Limb (tissue), 2 donors: Measurements from ENCODE around the gene NCAPH2.
A peak's percentile ranks its signal among the peaks of the same experiment; 100 is the strongest.
"Not testable (repeated sequence)": the region's sequence is repeated elsewhere in the genome, so short reads cannot be mapped to it uniquely, and the experiment has no call there.

Experiments
- DNase-seq, 2 donors: peaks; one replicate each; pipeline ENCODE4 v3.0.0-alpha.2; 2016; ENCODE audit errors: extremely low spot score in 2 of 2

NCAPH2 gene

GRCh38 chr22:50517495-50518260, 9.7 kb downstream of the NCAPH2 start:
- no peak for DNase-seq

- no peak for DNase-seq
Measured at GRCh38 chr22:50518606-50519005, 10.6 kb downstream of the NCAPH2 start.

DNA sequence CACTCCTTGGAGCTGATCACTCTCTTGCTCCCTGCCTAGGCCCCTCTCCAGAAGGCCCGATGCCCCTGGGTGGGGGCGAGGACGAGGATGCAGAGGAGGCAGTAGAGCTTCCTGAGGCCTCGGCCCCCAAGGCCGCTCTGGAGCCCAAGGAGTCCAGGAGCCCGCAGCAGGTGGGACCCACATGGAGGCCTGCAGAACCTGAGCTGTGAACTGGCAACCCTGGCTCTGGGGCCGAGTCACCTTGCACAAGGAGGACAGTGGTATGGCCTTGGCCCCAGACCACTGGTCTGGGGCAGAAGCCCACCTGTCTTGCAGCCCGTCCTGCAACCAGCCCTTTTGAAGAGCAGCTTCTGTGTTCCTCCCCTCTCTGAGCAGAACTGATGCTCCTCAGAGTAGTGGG, 11.1 kb downstream of the NCAPH2 start:
- DNase-seq: no peak

DNA sequence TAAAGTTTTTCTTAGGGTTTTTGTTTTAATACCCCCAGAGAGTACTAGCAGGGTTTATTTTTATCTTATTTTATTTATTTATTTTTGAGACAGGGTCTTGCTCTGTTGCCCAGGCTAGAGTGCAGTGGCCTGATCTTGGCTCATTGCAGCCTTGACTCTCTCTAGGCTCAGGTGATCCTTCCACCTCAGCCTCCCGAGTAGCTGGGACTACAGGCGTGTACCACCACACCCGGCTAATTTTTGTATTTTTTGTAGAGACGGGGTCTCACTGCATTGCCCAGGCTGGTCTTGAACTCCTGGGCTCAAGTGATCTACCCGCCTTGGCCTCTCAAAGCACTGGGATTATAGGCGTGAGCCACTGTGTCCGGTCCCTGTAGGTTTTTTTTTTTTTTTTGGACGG, 12.2 kb downstream of the NCAPH2 start:
- DNase-seq: not testable (repeated sequence)

DNA sequence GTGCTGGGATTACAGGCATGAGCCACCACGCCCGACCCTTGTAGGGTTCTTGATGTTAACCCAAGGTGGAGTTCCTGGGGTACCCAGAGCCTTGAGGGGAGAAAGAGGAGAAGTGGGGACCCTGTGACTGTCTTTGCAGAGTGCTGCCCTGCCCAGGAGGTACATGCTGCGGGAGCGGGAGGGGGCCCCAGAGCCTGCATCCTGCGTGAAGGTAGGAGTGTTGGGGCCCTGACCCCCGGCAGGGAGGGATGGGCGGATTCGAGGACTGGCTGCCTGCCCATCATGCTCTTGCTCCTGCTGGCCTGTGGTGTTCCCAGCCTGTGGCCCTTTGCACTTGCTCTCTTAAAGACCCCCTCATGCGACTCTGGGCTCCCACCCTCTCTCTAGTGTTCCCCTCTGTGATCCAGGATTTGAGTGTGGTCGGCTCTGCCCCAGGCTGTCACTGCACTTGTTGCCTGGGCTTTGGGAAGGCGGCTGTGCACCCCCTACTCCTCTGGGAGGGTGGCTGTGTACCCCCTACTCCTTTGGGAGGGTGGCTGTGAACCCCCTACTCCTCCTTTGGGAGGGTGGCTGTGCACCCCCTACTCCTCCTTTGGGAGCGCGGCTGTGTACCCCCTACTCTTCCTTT, 12.9 kb downstream of the NCAPH2 start:
- DNase-seq: no peak

GRCh38 chr22:50521710-50522109, 13.7 kb downstream of the NCAPH2 start:
- DNase-seq: no peak

DNA sequence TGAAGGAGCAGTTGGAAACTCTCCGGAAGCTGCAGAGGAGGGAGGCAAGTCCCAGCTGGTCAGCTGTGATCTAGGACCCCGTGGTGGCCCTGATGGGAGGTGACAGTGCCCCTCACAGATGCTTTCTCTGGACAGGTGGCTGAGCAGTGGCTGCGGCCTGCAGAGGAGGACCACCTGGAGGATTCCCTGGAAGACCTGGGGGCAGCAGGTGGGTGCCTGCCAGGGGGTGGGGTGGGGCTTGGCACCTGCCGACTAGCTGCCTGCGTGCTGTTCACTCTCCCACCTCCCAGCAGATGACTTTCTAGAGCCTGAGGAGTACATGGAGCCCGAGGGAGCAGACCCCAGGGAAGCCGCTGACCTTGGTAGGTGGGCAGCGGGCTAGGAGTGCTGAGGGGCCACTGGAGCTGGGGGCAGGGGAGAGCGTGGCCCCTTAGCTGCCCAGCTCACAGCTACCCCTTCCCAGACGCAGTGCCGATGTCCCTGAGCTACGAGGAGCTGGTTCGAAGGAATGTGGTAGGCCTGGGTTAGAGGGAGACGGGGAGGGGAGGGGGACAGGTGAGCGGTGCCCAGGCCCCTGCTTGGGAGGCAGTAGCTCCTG, 14.3 kb downstream of the NCAPH2 start:
- no peak for DNase-seq

- no peak for DNase-seq
Measured at GRCh38 chr22:50522806-50523438, 14.9 kb downstream of the NCAPH2 start.

GRCh38 chr22:50523458-50523805, 15.4 kb downstream of the NCAPH2 start:
- no peak for DNase-seq

- DNase-seq: no peak
Measured at GRCh38 chr22:50523806-50524675, 16.0 kb downstream of the NCAPH2 start.

GRCh38 chr22:50524676-50525103, 16.7 kb downstream of the NCAPH2 start:
- DNase-seq: no peak

DNA sequence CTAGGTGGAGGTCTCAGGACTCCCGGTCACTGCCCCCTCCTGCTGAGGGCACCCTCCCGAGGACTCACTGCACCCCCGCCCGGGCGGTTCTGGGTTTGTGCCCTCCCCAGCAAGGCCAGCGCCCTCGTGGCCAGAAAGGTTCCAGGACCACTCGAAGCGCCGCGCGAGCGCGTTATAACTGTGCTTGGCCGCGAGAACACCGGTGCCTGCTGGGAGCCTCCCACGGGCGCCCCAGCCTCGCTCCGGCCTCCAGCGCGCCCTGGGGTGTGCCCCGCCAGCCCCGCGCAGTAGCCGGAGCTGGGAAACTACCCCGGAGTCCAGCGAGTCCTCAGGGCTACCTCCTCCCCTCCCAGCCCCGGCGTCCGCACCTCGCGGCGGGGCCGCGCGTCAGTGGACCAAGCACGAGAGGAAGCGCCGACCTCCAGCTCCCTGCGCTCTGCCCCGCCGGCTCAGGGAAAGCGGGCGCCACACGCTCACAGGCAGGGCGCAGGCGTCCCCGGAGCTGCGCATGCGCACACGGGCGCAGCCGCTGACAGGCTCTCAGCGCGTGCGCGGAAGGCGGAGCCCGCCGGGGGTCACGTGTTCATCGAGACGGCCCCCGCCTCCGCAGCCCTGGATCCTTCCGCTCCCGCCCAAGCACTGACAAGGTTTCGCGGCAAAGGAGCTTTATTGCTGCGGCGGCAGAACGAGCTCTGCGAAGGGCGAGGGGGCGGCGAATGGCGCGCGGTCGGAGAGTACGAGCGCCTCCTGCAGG, 17.3 kb downstream of the NCAPH2 start, which contains the start of gene SCO2:
Gene SCO2, minus strand, starts transcription at position 495 of the 754 bp plus-strand sequence. CDS start 1,187 bp downstream, outside the sequence.
- DNase-seq: peak; percentile 98 to 99

DNA sequence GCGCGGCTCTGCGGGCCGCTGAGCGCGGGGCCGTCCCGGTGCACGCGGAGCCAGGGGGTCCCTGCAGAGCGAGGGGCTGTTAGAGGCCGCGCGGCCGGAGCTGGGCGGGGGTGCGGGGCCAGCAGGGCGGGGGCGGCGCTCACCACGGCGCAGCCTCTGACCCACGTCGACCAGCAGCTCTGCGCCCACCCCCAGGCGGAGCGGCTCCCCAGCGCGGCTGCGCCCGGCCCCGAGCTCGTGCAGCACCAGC, 17.8 kb downstream of the NCAPH2 start:
- no peak for DNase-seq

DNA sequence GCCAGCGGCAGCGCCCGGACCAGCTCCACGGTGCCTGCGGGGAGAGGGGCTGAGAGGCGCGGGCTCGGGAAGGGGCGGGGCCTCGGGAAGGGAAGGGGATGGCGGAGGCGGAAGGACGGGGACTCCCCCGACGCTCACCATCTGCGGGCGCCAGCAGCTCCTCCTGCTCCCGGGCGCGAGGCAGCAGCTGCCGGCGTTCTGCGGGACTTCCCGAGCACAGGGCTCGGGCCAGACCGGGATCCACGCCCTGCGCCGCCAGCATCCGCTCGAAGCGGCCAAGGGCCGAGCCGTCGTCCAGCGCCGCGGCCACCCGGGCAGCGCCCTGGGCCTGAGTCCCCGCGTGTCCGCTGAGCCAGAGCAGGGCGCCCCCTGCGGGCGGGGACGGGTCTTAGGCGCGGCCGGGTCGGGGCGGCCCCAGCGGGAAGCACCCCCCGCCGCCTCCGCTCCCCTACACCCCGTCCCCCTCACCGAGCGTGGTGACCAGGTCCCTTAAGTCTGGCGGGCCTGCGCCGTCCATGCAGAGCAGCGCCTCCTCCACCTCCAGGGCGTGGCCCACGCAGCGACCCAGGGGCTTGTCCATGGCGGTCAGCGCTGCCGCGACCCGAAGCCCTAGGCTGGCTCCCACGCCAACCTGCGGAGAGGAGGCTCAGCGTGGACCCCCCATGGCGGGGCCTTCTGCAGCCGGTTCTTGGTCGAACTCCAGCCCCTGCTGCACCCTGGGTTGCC, 18.2 kb downstream of the NCAPH2 start:
- peak; percentile 78 to 90 for DNase-seq

DNA sequence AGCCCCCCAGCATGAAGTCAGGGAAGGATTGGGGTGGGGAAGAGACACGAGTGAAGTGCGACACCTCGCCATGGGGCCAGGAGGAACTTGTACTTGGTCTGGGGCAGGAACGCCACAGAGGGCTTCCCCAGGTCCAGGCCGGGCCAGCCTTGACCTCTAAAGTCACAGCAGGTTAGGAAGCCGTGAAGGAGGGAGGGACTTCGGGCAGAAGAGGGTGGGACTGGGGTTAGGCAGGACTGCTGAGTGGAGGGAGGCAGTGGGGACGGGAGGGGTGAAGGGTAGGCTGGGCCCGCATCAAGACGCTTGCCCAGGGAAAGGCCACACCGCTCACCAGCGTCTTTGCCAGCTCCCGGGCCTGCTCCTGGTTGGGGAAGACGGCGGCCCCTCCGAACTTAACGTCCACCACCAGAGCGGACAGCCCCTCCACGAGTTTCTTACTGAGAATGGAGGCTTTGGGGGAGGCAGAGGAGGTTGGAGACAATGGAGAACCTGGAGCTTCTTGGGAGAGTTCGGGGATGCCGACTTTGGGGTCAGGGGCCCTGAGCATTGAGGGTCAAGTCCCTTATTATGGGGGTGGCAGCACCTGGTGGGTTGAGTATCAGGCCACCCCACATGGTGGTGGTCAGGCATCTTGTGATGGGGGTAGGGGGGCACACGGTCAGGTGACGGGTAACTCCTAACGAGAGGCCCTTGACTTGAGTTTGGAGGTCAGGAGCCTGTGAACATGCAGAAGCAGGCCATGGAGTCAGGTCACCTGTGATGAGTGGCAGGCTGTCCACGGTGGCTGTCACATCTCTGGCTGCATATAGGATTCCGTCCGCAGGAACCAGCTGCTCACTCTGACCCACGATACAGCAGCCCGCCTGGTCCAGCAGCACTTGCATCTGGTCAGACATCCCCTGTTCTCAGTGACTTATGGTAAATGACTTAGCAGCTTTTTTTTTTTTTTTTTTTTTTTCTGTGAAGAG, 19.1 kb downstream of the NCAPH2 start:
- DNase-seq: no peak

- DNase-seq: no peak
Measured at GRCh38 chr22:50527921-50528681, 20.1 kb downstream of the NCAPH2 start.

- DNase-seq: no peak
Measured at GRCh38 chr22:50528682-50529415, 20.8 kb downstream of the NCAPH2 start.
